ENCODE measurements around the gene PPEF2.

DNA sequence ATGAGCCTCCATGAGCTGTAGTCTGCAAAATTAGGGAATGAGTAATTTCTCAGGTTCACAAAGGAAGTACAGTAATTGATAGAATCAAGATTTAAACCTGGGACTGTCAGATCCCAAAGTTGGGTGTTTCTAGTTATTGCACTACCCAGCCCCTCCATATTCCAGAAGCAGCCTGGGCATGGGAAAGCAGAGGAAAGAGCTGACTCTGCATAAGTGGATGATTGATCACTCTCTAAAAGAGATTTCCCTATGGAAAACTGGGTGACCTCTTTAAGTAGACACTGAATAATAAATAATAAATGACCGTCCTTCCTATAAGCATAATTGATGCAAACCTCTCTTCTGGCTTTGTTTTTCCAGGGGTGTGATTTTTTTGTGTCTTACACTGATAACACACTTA lies 33.4 kb upstream of the PPEF2 start:
- no peak for TF ChIP-seq CTCF (IDR thresholded peaks at IDR 0.05)
- TF ChIP-seq RNF2 (IDR thresholded peaks at IDR 0.05; ENCODE audit: borderline replicate concordance, low read depth) = no peak
- TF ChIP-seq EP300 (IDR thresholded peaks at IDR 0.05) = no peak
- TF ChIP-seq KDM5A (IDR thresholded peaks at IDR 0.05) = no peak
- TF ChIP-seq ESRRA (IDR thresholded peaks at IDR 0.05; ENCODE audit: borderline replicate concordance, low read length) = no peak
- TF ChIP-seq RCOR1 (IDR thresholded peaks at IDR 0.05; ENCODE audit: low read depth, low read length) = no peak
- TF ChIP-seq CBX2 (IDR thresholded peaks at IDR 0.05; ENCODE audit: borderline replicate concordance, low read depth) = no peak
- TF ChIP-seq REST (IDR thresholded peaks at IDR 0.05) = no peak
- TF ChIP-seq MAX (IDR thresholded peaks at IDR 0.05) = no peak

All from A549 (cell line).